Activated CD8-positive, alpha-beta T cell treated with anti-CD3 and anti-CD28 coated beads for 36 hours (primary cell): ENCODE data around the gene PSMB10. TPM values are rescaled to one million over a fixed set of nuclear protein-coding genes. Genes with fewer than 3 reads are reported as not detected.

ENCODE experiments used
- ATAC-seq: fragments of 200-7000 bp; cut with Tn5 transposase; one replicate; pipeline ENCODE4 v1.10.0; 2021; ENCODE audit warnings: mild to moderate bottlenecking, moderate library complexity
- CTCF ChIA-PET: fragments of 350-600 bp; sonication (Branson Sonifier 250); formaldehyde crosslinking; loops from one replicate; lab custom pipeline; 2021; ENCODE audit warnings: antibody characterized with exemption; lab: Charles Lee
- POLR2A ChIA-PET: fragments of 350-600 bp; sonication (Branson Sonifier 250); formaldehyde crosslinking; loops from one replicate; lab custom pipeline; 2021; ENCODE audit warnings: antibody characterized with exemption; lab: Charles Lee
- DNase-seq: peaks from one replicate; pipeline ENCODE4 v3.0.0-alpha.2; 2020
- H3K27ac Mint-ChIP-seq: one replicate; pipeline ENCODE4 v1.8.0; 2021; ENCODE audit warnings: mild to moderate bottlenecking, mixed read lengths
- H3K27me3 Mint-ChIP-seq: one replicate; pipeline ENCODE4 v1.8.0; 2021; ENCODE audit warnings: mixed read lengths
- H3K36me3 Mint-ChIP-seq: one replicate; pipeline ENCODE4 v1.8.0; 2021; ENCODE audit warnings: low read depth, mixed read lengths
- H3K4me1 Mint-ChIP-seq: one replicate; pipeline ENCODE4 v1.8.0; 2021; ENCODE audit warnings: low read depth, mixed read lengths
- H3K4me3 Mint-ChIP-seq: one replicate; pipeline ENCODE4 v1.8.0; 2021; ENCODE audit warnings: mild to moderate bottlenecking, moderate library complexity, mixed read lengths
- H3K9me3 Mint-ChIP-seq: one replicate; pipeline ENCODE4 v1.8.0; 2021; ENCODE audit warnings: mixed read lengths
- CTCF ChIP-seq: fragments of 200-600 bp; IDR thresholded peaks from one replicate; pipeline ENCODE4 v1.8.0; 2022; ENCODE audit warnings: antibody characterized with exemption, mild to moderate bottlenecking
- intact Hi-C: fragments of 100-400 bp; cut with micrococcal nuclease; formaldehyde crosslinking; loops from one replicate; pipeline ENCODE4 v1.10.0; 2022
- total RNA-seq, 2 experiments: library from RNA; stranded (reverse); gene quantifications; one replicate each; pipeline ENCODE4 v1.2.3, GENCODE V29; 2021

The PSMB10 gene
- total RNA-seq, 2 experiments from 2014 or later, result 205 to 206 TPM

GRCh38 chr16:67944690-67945391 is 8.2 kb upstream of the PSMB10 start:
- peaks cover 19% of the 10 kb centered on the region for H3K4me1 Mint-ChIP-seq
- no peak overlapping the region for H3K4me3 Mint-ChIP-seq
- H3K36me3 Mint-ChIP-seq, result peaks cover 19% of the 10 kb centered on the region
- ChIA-PET POLR2A (interaction anchor here (1.0 to 1.4 kb wide), 2 partner anchors 9 to 79 kb away, joined by 3 to 6 read pairs; partner anchors contain the start of gene DUS2), CTCF (interaction anchor here (1.1 kb wide), 1 partner anchor 55 kb away, joined by 3 read pairs; no protein-coding TSS in a partner anchor)
- intact Hi-C loops, result no loop called here
- H3K27me3 Mint-ChIP-seq, result no peaks in the 10 kb centered on the region
- no peaks in the 10 kb centered on the region for H3K9me3 Mint-ChIP-seq
- ATAC-seq (no peak), DNase-seq (no peak)
- TF ChIP-seq CTCF, result no peak
- H3K27ac Mint-ChIP-seq, result no peak overlapping the region

GRCh38 chr16:67943619-67944504 is 7.2 kb upstream of the PSMB10 start, which contains the start of gene LCAT:
TSS of gene LCAT (minus strand) at chr16:67944120. CDS start at chr16:67944101, 19 bp downstream.
- no peak within 1 kb of the TSS for H3K27ac Mint-ChIP-seq

GRCh38 chr16:67943256-67943618 is 6.6 kb upstream of the PSMB10 start:
- Mint-ChIP-seq H3K9me3 (no peaks in the 10 kb centered on the region), H3K4me3 (no peak overlapping the region), H3K4me1 (peaks cover 30% of the 10 kb centered on the region), H3K27me3 (no peaks in the 10 kb centered on the region), H3K27ac (no peak overlapping the region), H3K36me3 (peaks cover 24% of the 10 kb centered on the region)
- intact Hi-C loops, result no loop called here
- DNase-seq (no peak), ATAC-seq (no peak)
- POLR2A ChIA-PET, result interaction anchor here (1.2 kb wide), 1 partner anchor 10 kb away, joined by 3 read pairs; no protein-coding TSS in a partner anchor
- CTCF ChIA-PET, result interaction anchor here (1.1 to 3.4 kb wide), 6 partner anchors 8 to 98 kb away, joined by 3 to 19 read pairs (median 12); partner anchors contain the start of genes DPEP2NB and NRN1L
- TF ChIP-seq CTCF, result no peak

More at GRCh38 chr16:67943619-67944504, 7.2 kb upstream of the PSMB10 start, which contains the start of gene LCAT:
- POLR2A ChIA-PET, result interaction anchor here (0.6 to 1.2 kb wide), 2 partner anchors 10 to 85 kb away, joined by 3 to 4 read pairs; no protein-coding TSS in a partner anchor
- intact Hi-C loops, result no loop called here
- ATAC-seq (no peak), DNase-seq (no peak)
- TF ChIP-seq CTCF, result no peak
- Mint-ChIP-seq H3K36me3 (peaks cover 24% of the 10 kb centered on the region), H3K4me3 (no peak within 1 kb of the TSS), H3K27me3 (no peaks in the 10 kb centered on the region), H3K9me3 (no peaks in the 10 kb centered on the region), H3K4me1 (peaks cover 28% of the 10 kb centered on the region)
- CTCF ChIA-PET, result no interaction called here

- no peaks in the 10 kb centered on the region for H3K9me3 Mint-ChIP-seq
- H3K27me3 Mint-ChIP-seq, result no peaks in the 10 kb centered on the region
- no peak for DNase-seq
- peaks cover 30% of the 10 kb centered on the region for H3K4me1 Mint-ChIP-seq
- ATAC-seq, result no peak
- CTCF ChIA-PET, result interaction anchor here (0.6 to 4.4 kb wide), 26 partner anchors 8 to 196 kb away, joined by 3 to 21 read pairs (median 4); partner anchors contain the start of genes DPEP2NB and NRN1L
- peaks cover 24% of the 10 kb centered on the region for H3K36me3 Mint-ChIP-seq
- peak; percentile 15 for TF ChIP-seq CTCF
- no peak overlapping the region for H3K4me3 Mint-ChIP-seq
- intact Hi-C loops, result no loop called here
- H3K27ac Mint-ChIP-seq, result no peak overlapping the region
- POLR2A ChIA-PET, result interaction anchor here (0.7 to 1.8 kb wide), 7 partner anchors 9 to 109 kb away, joined by 3 to 6 read pairs (median 3); partner anchors contain the start of gene CTRL
Measured at GRCh38 chr16:67942510-67943255, 6.0 kb upstream of the PSMB10 start.
